Adrenal gland (tissue), 5 donors: ENCODE data around the gene HIVEP3.

Source experiments
- CTCF ChIP-seq, 6 experiments: fragments of 450-650 bp in 4 of 6; fragments of 200-600 bp in 2 of 6; sonication (generic) in 1 of 6; IDR thresholded peaks; 1 replicate in 5 of 6; 2 replicates in 1 of 6; pipeline versions ENCODE4 v1.5.1 to v1.8.0; 2016 to 2021; ENCODE audit warnings: antibody characterized with exemption in 6 of 6, mild to moderate bottlenecking in 2 of 6, moderate library complexity in 1 of 6
- POLR2A ChIP-seq, 2 donors: fragments of 450-650 bp; IDR thresholded peaks; one replicate each; pipeline ENCODE4 v1.6.1; 2017; ENCODE audit warnings: antibody characterized with exemption in 2 of 2, mild to moderate bottlenecking in 2 of 2, moderate library complexity in 1 of 2
- donor health status: DM: no; HTN: no; CAD: no.

- TF ChIP-seq CTCF (IDR thresholded peaks at IDR 0.05) = no peak
- no peak for TF ChIP-seq POLR2A (IDR thresholded peaks at IDR 0.05)
These were observed 240.4 kb downstream of the HIVEP3 start for GRCh38 chr1:41678111-41678878.
